Large intestine (tissue), 3 donors: Measurements from ENCODE around the gene DRC1. TPM values are rescaled to one million over a fixed set of nuclear protein-coding genes. Genes with fewer than 3 reads are reported as not detected.
"Not testable (repeated sequence)": the region's sequence is repeated elsewhere in the genome, so short reads cannot be mapped to it uniquely, and the experiment has no call there.

ENCODE experiments used
- DNase-seq, 2 donors: peaks; one replicate each; pipeline versions ENCODE4 v3.0.0 to v3.0.0-alpha.2; 2013
- H3K27ac ChIP-seq: one replicate; pipeline ENCODE4 v1.5.1; 2013; ENCODE audit warnings: low read length
- H3K27me3 ChIP-seq: 2 replicates; pipeline ENCODE4 v1.6.1; 2013; ENCODE audit warnings: low read length; ENCODE audit not compliant: control insufficient read depth, insufficient read depth
- H3K36me3 ChIP-seq: 2 replicates; pipeline ENCODE4 v1.6.1; 2013; ENCODE audit warnings: low read length; ENCODE audit not compliant: control insufficient read depth, insufficient read depth
- H3K4me1 ChIP-seq: one replicate; pipeline ENCODE4 v1.6.1; 2013; ENCODE audit warnings: low read length; ENCODE audit not compliant: control insufficient read depth, insufficient read depth
- H3K4me3 ChIP-seq: one replicate; pipeline ENCODE4 v1.5.1; 2013; ENCODE audit warnings: low read length
- H3K9me3 ChIP-seq: one replicate; pipeline ENCODE4 v1.6.1; 2013; ENCODE audit warnings: mild to moderate bottlenecking, low read depth, low read length, moderate library complexity; ENCODE audit not compliant: control insufficient read depth
- WGBS: methylation state at CpG from one replicate; pipeline ENCODE4 v1.1.5; 2013; ENCODE audit warnings: low lambda C conversion rate; ENCODE audit not compliant: insufficient coverage; 5-methylcytosine and 5-hydroxymethylcytosine counted together
- polyA plus RNA-seq: library from polyadenylated mRNA; unstranded; fragments of 120-200 nt; gene quantifications from one replicate; pipeline ENCODE4 v1.2.1, GENCODE V29; 2013

The DRC1 gene
- polyA plus RNA-seq, 1 donor = 0.76 TPM

- Histone ChIP-seq H3K4me1 (peaks cover 20% of the 10 kb centered on the region), H3K4me3 (no peak overlapping the region), H3K9me3 (no peaks in the 10 kb centered on the region), H3K27ac (no peak overlapping the region), H3K36me3 (no peaks in the 10 kb centered on the region), H3K27me3 (no peaks in the 10 kb centered on the region)
- WGBS = no CpG with 5 or more reads among the region's 6 CpGs
- no peak for DNase-seq
Observed at GRCh38 chr2:26462100-26462499, 60.4 kb downstream of the DRC1 start.

- DNase-seq = peak in 1 of 2 donors; percentile 53
Observed at GRCh38 chr2:26462511-26463243, 61.0 kb downstream of the DRC1 start.

GRCh38 chr2:26463244-26464192, 61.8 kb downstream of the DRC1 start:
- Histone ChIP-seq H3K9me3 (no peaks in the 10 kb centered on the region), H3K36me3 (no peaks in the 10 kb centered on the region), H3K27ac (no peak overlapping the region), H3K27me3 (no peaks in the 10 kb centered on the region), H3K4me3 (no peak overlapping the region), H3K4me1 (peaks cover 6% of the 10 kb centered on the region)
- DNase-seq = no peak
- WGBS = no CpG with 5 or more reads among the region's 25 CpGs

More at GRCh38 chr2:26462511-26463243, 61.0 kb downstream of the DRC1 start:
- no CpG with 5 or more reads among the region's 14 CpGs for WGBS
- Histone ChIP-seq H3K9me3 (no peaks in the 10 kb centered on the region), H3K27me3 (no peaks in the 10 kb centered on the region), H3K36me3 (no peaks in the 10 kb centered on the region), H3K4me3 (no peak overlapping the region), H3K27ac (no peak overlapping the region), H3K4me1 (peaks cover 14% of the 10 kb centered on the region)

GRCh38 chr2:26464390-26465265, 62.9 kb downstream of the DRC1 start:
- no peaks in the 10 kb centered on the region for H3K9me3 ChIP-seq
- no peaks in the 10 kb centered on the region for H3K27me3 ChIP-seq
- H3K27ac ChIP-seq = no peak overlapping the region
- DNase-seq = no peak
- H3K4me3 ChIP-seq = no peak overlapping the region
- no peaks in the 10 kb centered on the region for H3K4me1 ChIP-seq
- no peaks in the 10 kb centered on the region for H3K36me3 ChIP-seq
- no CpG with 5 or more reads among the region's 14 CpGs for WGBS

- H3K4me3 ChIP-seq = no peak overlapping the region
- H3K9me3 ChIP-seq = no peaks in the 10 kb centered on the region
- H3K27ac ChIP-seq = no peak overlapping the region
- H3K36me3 ChIP-seq = no peaks in the 10 kb centered on the region
- H3K4me1 ChIP-seq = no peaks in the 10 kb centered on the region
- H3K27me3 ChIP-seq = no peaks in the 10 kb centered on the region
- no peak for DNase-seq
- no CpG with 5 or more reads among the region's 11 CpGs for WGBS
Observed at GRCh38 chr2:26465266-26465925, 63.7 kb downstream of the DRC1 start.

- Histone ChIP-seq H3K4me3 (no peak overlapping the region), H3K27ac (no peak overlapping the region), H3K27me3 (no peaks in the 10 kb centered on the region), H3K9me3 (no peaks in the 10 kb centered on the region), H3K36me3 (no peaks in the 10 kb centered on the region), H3K4me1 (no peaks in the 10 kb centered on the region)
- no CpG with 5 or more reads among the region's 10 CpGs for WGBS
- no peak for DNase-seq
Observed at GRCh38 chr2:26465981-26466471, 64.3 kb downstream of the DRC1 start.

GRCh38 chr2:26466662-26467310, 65.1 kb downstream of the DRC1 start:
- Histone ChIP-seq H3K27ac (no peak overlapping the region), H3K9me3 (no peaks in the 10 kb centered on the region), H3K36me3 (no peaks in the 10 kb centered on the region), H3K27me3 (no peaks in the 10 kb centered on the region), H3K4me3 (no peak overlapping the region), H3K4me1 (no peaks in the 10 kb centered on the region)
- DNase-seq = no peak
- WGBS = no CpG with 5 or more reads among the region's 22 CpGs

GRCh38 chr2:26468544-26468943, 66.8 kb downstream of the DRC1 start:
- not testable (repeated sequence) for H3K36me3 ChIP-seq, H3K27ac ChIP-seq, DNase-seq, H3K27me3 ChIP-seq, H3K4me1 ChIP-seq, H3K4me3 ChIP-seq, H3K9me3 ChIP-seq
- no CpG with 5 or more reads among the region's 1 CpG for WGBS

- Histone ChIP-seq H3K9me3 (no peaks in the 10 kb centered on the region), H3K4me1 (no peaks in the 10 kb centered on the region), H3K36me3 (no peaks in the 10 kb centered on the region), H3K4me3 (no peak overlapping the region), H3K27me3 (no peaks in the 10 kb centered on the region), H3K27ac (no peak overlapping the region)
- peak; percentile 43 to 51 for DNase-seq
- no CpG with 5 or more reads among the region's 5 CpGs for WGBS
Observed at GRCh38 chr2:26469092-26469710, 67.5 kb downstream of the DRC1 start.
